ENCODE data around the gene CMTM4. TPM values are rescaled to one million over a fixed set of nuclear protein-coding genes. Genes with fewer than 3 reads are reported as not detected.

Gene CMTM4
- total RNA-seq, 1 experiment from 2014 or later = 77.8 TPM

GRCh38 chr16:66621973-66622372, 74.6 kb downstream of the CMTM4 start:
- H3K9me3 ChIP-seq (ENCODE audit: control insufficient read depth in 1 of 2, insufficient read depth in 1 of 2, low read depth in 1 of 2, low read length in 2 of 2) = no peaks in the 10 kb centered on the region
- RAD21 ChIA-PET (ENCODE audit: low non-redundant PET in 1 of 2, low total read pairs in 2 of 2, uncharacterized antibody in 2 of 2, unreplicated experiment in 2 of 2) = no interaction called here
- H3K4me3 ChIP-seq (replicated peaks in 1 of 2; ENCODE audit: low read depth in 1 of 2, low read length in 2 of 2) = no peak overlapping the region
- no peak overlapping the region for H3K4me2 ChIP-seq (ENCODE audit: low read length)
- CTCF ChIA-PET = no interaction called here
- intact Hi-C loops (cut with micrococcal nuclease) = no loop called here
- BruUV-seq (replicated peaks) = no TSS peak
- no peaks in the 10 kb centered on the region for H3K27me3 ChIP-seq (ENCODE audit: insufficient read depth, low read length)
- H2AFZ ChIP-seq (ENCODE audit: low read depth, low read length, poor library complexity, severe bottlenecking) = no peak overlapping the region
- no peaks in the 10 kb centered on the region for H4K20me1 ChIP-seq (ENCODE audit: insufficient read depth)
- no peak for TF ChIP-seq JUND (IDR thresholded peaks at IDR 0.05)
- TF ChIP-seq POLR2A (IDR thresholded peaks at IDR 0.05; ENCODE audit: borderline replicate concordance, extremely low read depth, insufficient read depth, insufficient read length) = no peak
- TF ChIP-seq EGR1 (IDR thresholded peaks at IDR 0.05; ENCODE audit: low read depth) = no peak
- TF ChIP-seq YY1 (IDR thresholded peaks at IDR 0.05; ENCODE audit: extremely low read depth, insufficient replicate concordance, low read depth, low read length) = no peak
- no peak for TF ChIP-seq ZFX (IDR thresholded peaks at IDR 0.05)
- no peak for TF ChIP-seq ZNF274 (IDR thresholded peaks at IDR 0.05; ENCODE audit: low read depth, low read length)
- no peak for TF ChIP-seq SIN3A (IDR thresholded peaks at IDR 0.05; ENCODE audit: low read depth)
- no peak for TF ChIP-seq ATF3 (IDR thresholded peaks at IDR 0.05)
- no peak for TF ChIP-seq SP1 (IDR thresholded peaks at IDR 0.05; ENCODE audit: low read depth)
- no peaks in the 10 kb centered on the region for H3K9me2 ChIP-seq (ENCODE audit: insufficient read depth)
- DNase-seq (ENCODE audit: low read depth, low spot score) (no peak), ATAC-seq (no peak)
- no peaks in the 10 kb centered on the region for H3K79me2 ChIP-seq (ENCODE audit: insufficient read depth, low read length)
- H3K36me3 ChIP-seq (ENCODE audit: control insufficient read depth in 1 of 2, insufficient read depth in 2 of 2, low read length in 2 of 2) = peaks cover 0 to 4% of the 10 kb centered on the region in 2 experiments; a peak in 1 of 4 replicates
- peaks cover 23 to 33% of the 10 kb centered on the region in 2 experiments for H3K4me1 ChIP-seq (ENCODE audit: control insufficient read depth in 1 of 2, insufficient read depth in 2 of 2, low read length in 2 of 2)
- POLR2A ChIA-PET = no interaction called here
- H3K9ac ChIP-seq (ENCODE audit: low read length) = no peak overlapping the region
- no peak overlapping the region for H3K27ac ChIP-seq (ENCODE audit: low read depth, low read length)

- Histone ChIP-seq H3K9me2 (ENCODE audit: insufficient read depth) (no peaks in the 10 kb centered on the region), H3K27me3 (ENCODE audit: insufficient read depth, low read length) (no peaks in the 10 kb centered on the region), H3K36me3 (ENCODE audit: control insufficient read depth in 1 of 2, insufficient read depth in 2 of 2, low read length in 2 of 2) (peaks cover 0 to 4% of the 10 kb centered on the region in 2 experiments; a peak in 1 of 4 replicates), H3K9me3 (ENCODE audit: control insufficient read depth in 1 of 2, insufficient read depth in 1 of 2, low read depth in 1 of 2, low read length in 2 of 2) (no peaks in the 10 kb centered on the region), H2AFZ (ENCODE audit: low read depth, low read length, poor library complexity, severe bottlenecking) (no peak overlapping the region), H3K4me3 (replicated peaks in 1 of 2; ENCODE audit: low read depth in 1 of 2, low read length in 2 of 2) (no peak overlapping the region), H3K4me1 (ENCODE audit: control insufficient read depth in 1 of 2, insufficient read depth in 2 of 2, low read length in 2 of 2) (peaks cover 25 to 33% of the 10 kb centered on the region in 2 experiments), H3K27ac (ENCODE audit: low read depth, low read length) (no peak overlapping the region), H3K9ac (ENCODE audit: low read length) (no peak overlapping the region), H4K20me1 (ENCODE audit: insufficient read depth) (no peaks in the 10 kb centered on the region), H3K4me2 (ENCODE audit: low read length) (no peak overlapping the region), H3K79me2 (ENCODE audit: insufficient read depth, low read length) (no peaks in the 10 kb centered on the region)
- ChIA-PET CTCF (interaction anchor here (1.4 to 4.3 kb wide), 2 partner anchors 12 to 210 kb away, joined by 5 to 41 read pairs; partner anchors contain the start of gene NAE1), POLR2A (no interaction called here), RAD21 (ENCODE audit: low non-redundant PET in 1 of 2, low total read pairs in 2 of 2, uncharacterized antibody in 2 of 2, unreplicated experiment in 2 of 2) (no interaction called here)
- intact Hi-C loops (cut with micrococcal nuclease) = no loop called here
- no TSS peak for BruUV-seq (replicated peaks)
- DNase-seq (ENCODE audit: low read depth, low spot score) (no peak), ATAC-seq (no peak)
- TF ChIP-seq POLR2A (IDR thresholded peaks at IDR 0.05; ENCODE audit: borderline replicate concordance, extremely low read depth, insufficient read depth, insufficient read length) (no peak), ZBTB33 (IDR thresholded peaks at IDR 0.05; ENCODE audit: extremely low read depth, insufficient replicate concordance, low read length) (no peak), FOSL1 (IDR thresholded peaks at IDR 0.05; ENCODE audit: low read depth) (no peak), POLR2AphosphoS5 (IDR thresholded peaks at IDR 0.05; ENCODE audit: low read depth, low read length) (no peak), EZH2 (IDR thresholded peaks at IDR 0.05) (no peak), EZH2phosphoT487 (IDR thresholded peaks at IDR 0.05; ENCODE audit: borderline replicate concordance) (no peak), CTCF (IDR thresholded peaks at IDR 0.05 in 2 of 3, conservative IDR thresholded peaks at IDR 0.05 in 1 of 3; ENCODE audit: borderline replicate concordance in 1 of 3, insufficient read depth in 1 of 3, low read depth in 2 of 3, low read length in 2 of 3) (no peak), SIN3A (IDR thresholded peaks at IDR 0.05; ENCODE audit: low read depth) (no peak), SP1 (IDR thresholded peaks at IDR 0.05; ENCODE audit: low read depth) (no peak), ELF1 (IDR thresholded peaks at IDR 0.05; ENCODE audit: borderline replicate concordance, low read depth) (no peak), RAD21 (IDR thresholded peaks at IDR 0.05; ENCODE audit: low read depth) (no peak), CBX3 (IDR thresholded peaks at IDR 0.05; ENCODE audit: low read depth) (no peak), ZNF274 (IDR thresholded peaks at IDR 0.05; ENCODE audit: low read depth, low read length) (no peak), YY1 (IDR thresholded peaks at IDR 0.05; ENCODE audit: extremely low read depth, insufficient replicate concordance, low read depth, low read length) (no peak), JUND (IDR thresholded peaks at IDR 0.05) (no peak), EGR1 (IDR thresholded peaks at IDR 0.05; ENCODE audit: low read depth) (no peak)
These were observed 76.1 kb downstream of the CMTM4 start for GRCh38 chr16:66620429-66620795.

Data from HCT116 (cell line).